GM19438 (cell line): ENCODE results near the gene EFHB.
A peak's percentile ranks its signal among the peaks of the same experiment; 100 is the strongest.
"Not testable (repeated sequence)": the region's sequence is repeated elsewhere in the genome, so short reads cannot be mapped to it uniquely, and the experiment has no call there.

Source experiments
- ATAC-seq: cut with Tn5 transposase; IDR thresholded peaks from one replicate; pipeline ENCODE4 v1.9.1; 2021; ENCODE audit warnings: low read depth; ENCODE audit not compliant: unreplicated experiment

The EFHB gene

GRCh38 chr3:19934098-19934566 is at the start of gene EFHB:
TSS of gene EFHB (minus strand) at chr3:19934217. CDS start at chr3:19934018, 199 bp downstream.
- no peak for ATAC-seq

- ATAC-seq, result no peak
These were observed 38.0 kb upstream of the EFHB start for GRCh38 chr3:19972054-19972453.

GRCh38 chr3:19970327-19970726 is 36.3 kb upstream of the EFHB start:
- ATAC-seq, result no peak

- no peak for ATAC-seq
These were observed 33.8 kb upstream of the EFHB start for GRCh38 chr3:19967812-19968211.

- no peak for ATAC-seq
These were observed 33.2 kb upstream of the EFHB start for GRCh38 chr3:19967208-19967607.

- ATAC-seq, result no peak
These were observed 27.9 kb upstream of the EFHB start for GRCh38 chr3:19961960-19962359.

GRCh38 chr3:19960696-19961095 is 26.7 kb upstream of the EFHB start:
- no peak for ATAC-seq

- no peak for ATAC-seq
These were observed 25.5 kb upstream of the EFHB start for GRCh38 chr3:19959505-19959904.

- not testable (repeated sequence) for ATAC-seq
These were observed 23.3 kb upstream of the EFHB start for GRCh38 chr3:19957354-19957753.

- ATAC-seq, result no peak
These were observed 20.7 kb upstream of the EFHB start for GRCh38 chr3:19954676-19955075.

GRCh38 chr3:19950316-19950715 is 16.3 kb upstream of the EFHB start:
- no peak for ATAC-seq

- no peak for ATAC-seq
These were observed 14.2 kb upstream of the EFHB start for GRCh38 chr3:19948226-19948591.

GRCh38 chr3:19947549-19948225 is 13.7 kb upstream of the EFHB start:
- ATAC-seq, result peak; percentile 16

GRCh38 chr3:19946832-19947548 is 13.0 kb upstream of the EFHB start, which contains the start of gene RAB5A:
TSS of gene RAB5A (plus strand) at chr3:19947097. CDS start at chr3:19950899, 3,802 bp downstream.
- peak; percentile 96 for ATAC-seq

- peak; percentile 18 for ATAC-seq
These were observed 12.2 kb upstream of the EFHB start for GRCh38 chr3:19945969-19946831.

GRCh38 chr3:19945534-19945933 is 11.5 kb upstream of the EFHB start:
- ATAC-seq, result no peak

- no peak for ATAC-seq
These were observed 6.6 kb upstream of the EFHB start for GRCh38 chr3:19940643-19941042.

- ATAC-seq, result no peak
These were observed 4.2 kb upstream of the EFHB start for GRCh38 chr3:19938295-19938627.

GRCh38 chr3:19937459-19938294 is 3.7 kb upstream of the EFHB start:
- no peak for ATAC-seq

GRCh38 chr3:19932422-19932821 is 1.6 kb downstream of the EFHB start:
- no peak for ATAC-seq
